Activated CD4-positive, alpha-beta T cell treated with anti-CD3 and anti-CD28 coated beads, Interleukin-2, amount 10 ng/mL, durations not matched to agents 7 days and 5 days (primary cell): ENCODE results near the gene CLEC2D. TPM values are rescaled to one million over a fixed set of nuclear protein-coding genes. Genes with fewer than 3 reads are reported as not detected.
A peak's percentile ranks its signal among the peaks of the same experiment; 100 is the strongest.

Experiments used
- CTCF ChIA-PET: fragments of 350-600 bp; sonication (Branson Sonifier 250); formaldehyde crosslinking; loops from one replicate; lab custom pipeline; 2021; ENCODE audit warnings: antibody characterized with exemption; lab: Charles Lee
- POLR2A ChIA-PET: fragments of 350-600 bp; sonication (Branson Sonifier 250); formaldehyde crosslinking; loops from one replicate; lab custom pipeline; 2021; ENCODE audit warnings: antibody characterized with exemption; lab: Charles Lee
- DNase-seq: peaks from one replicate; pipeline ENCODE4 v3.0.0-alpha.2; 2020
- H3K27ac Mint-ChIP-seq: one replicate; pipeline ENCODE4 v1.8.0; 2021; ENCODE audit warnings: mild to moderate bottlenecking, moderate library complexity, mixed read lengths
- H3K27me3 Mint-ChIP-seq: one replicate; pipeline ENCODE4 v1.8.0; 2021; ENCODE audit warnings: mixed read lengths
- H3K36me3 Mint-ChIP-seq: one replicate; pipeline ENCODE4 v1.8.0; 2021; ENCODE audit warnings: low read depth, mixed read lengths
- H3K4me1 Mint-ChIP-seq: one replicate; pipeline ENCODE4 v1.8.0; 2021; ENCODE audit warnings: mixed read lengths
- H3K4me3 Mint-ChIP-seq: one replicate; pipeline ENCODE4 v1.8.0; 2021; ENCODE audit warnings: mild to moderate bottlenecking, moderate library complexity, mixed read lengths
- H3K9me3 Mint-ChIP-seq: one replicate; pipeline ENCODE4 v1.8.0; 2021; ENCODE audit warnings: mixed read lengths
- total RNA-seq, 2 experiments: library from RNA; stranded (reverse); gene quantifications; one replicate each; pipeline ENCODE4 v1.2.3, GENCODE V29; 2021

The CLEC2D gene
- total RNA-seq, 2 experiments from 2014 or later = 296 to 299 TPM

DNA sequence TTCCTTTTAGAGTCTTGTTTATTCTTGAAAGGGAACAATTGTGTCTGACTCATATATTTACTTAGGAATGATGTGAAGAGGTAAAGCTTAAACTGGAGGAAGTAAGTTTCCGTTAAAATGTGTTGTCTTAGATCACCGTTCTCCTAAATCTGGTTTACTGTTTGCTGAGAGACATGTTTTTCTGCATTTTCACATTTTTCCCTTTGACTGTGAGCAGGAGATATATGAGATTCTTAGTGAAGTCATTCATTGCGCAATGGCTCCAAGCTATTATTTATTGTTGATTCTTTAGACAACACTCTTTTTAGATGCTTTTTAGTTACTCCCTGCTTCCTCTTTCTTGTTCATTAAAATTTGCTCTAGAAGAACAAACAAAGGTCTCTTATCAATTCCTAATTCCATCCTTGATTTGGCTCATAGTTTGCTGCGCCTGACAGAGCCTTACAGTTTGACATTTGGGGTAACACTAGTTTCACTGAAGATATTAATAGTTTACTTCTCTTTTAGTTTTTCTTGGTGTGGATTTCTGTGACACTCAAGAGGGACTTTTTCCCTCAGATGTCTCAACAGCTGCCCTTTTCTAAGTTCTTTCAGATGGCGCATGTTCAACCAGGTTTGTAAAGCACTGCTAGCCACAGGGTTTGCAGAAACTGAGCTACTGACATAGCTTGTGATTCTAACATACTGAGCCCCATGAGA lies 52.0 kb downstream of the CLEC2D start:
- Mint-ChIP-seq H3K27me3 (no peaks in the 10 kb centered on the region), H3K4me1 (peaks cover 21% of the 10 kb centered on the region)

DNA sequence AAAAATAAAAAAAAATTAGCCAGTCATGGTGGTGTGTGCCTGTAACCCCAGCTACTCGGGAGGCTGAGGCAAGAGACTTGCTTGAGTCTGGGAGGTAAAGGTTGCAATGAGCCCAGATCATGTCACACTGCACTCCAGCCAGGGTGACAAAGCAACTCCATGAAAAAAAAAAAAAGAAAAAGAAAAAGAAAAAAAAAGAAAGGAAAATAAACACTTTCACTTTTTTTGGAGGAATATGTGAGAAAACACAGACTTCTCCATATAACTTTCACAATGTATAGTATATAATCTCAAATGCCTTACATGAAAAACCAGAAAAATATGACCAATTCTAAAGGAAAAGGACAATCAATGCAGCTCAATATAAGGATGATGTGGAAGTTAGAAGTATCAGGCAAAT lies 54.5 kb downstream of the CLEC2D start:
- CTCF ChIA-PET = no interaction called here
- Mint-ChIP-seq H3K36me3 (peaks cover 9% of the 10 kb centered on the region), H3K9me3 (peaks cover 7% of the 10 kb centered on the region), H3K27me3 (no peaks in the 10 kb centered on the region), H3K27ac (no peak overlapping the region), H3K4me1 (peaks cover 18% of the 10 kb centered on the region), H3K4me3 (no peak overlapping the region)
- DNase-seq = no peak
- POLR2A ChIA-PET = no interaction called here

More for the DNA sequence above, 52.0 kb downstream of the CLEC2D start:
- H3K36me3 Mint-ChIP-seq = peaks cover 9% of the 10 kb centered on the region
- ChIA-PET CTCF (interaction anchor here (0.9 to 1.2 kb wide), 4 partner anchors 8 to 74 kb away, joined by 3 read pairs; no protein-coding TSS in a partner anchor), POLR2A (interaction anchor here (0.8 kb wide), 1 partner anchor 49 kb away, joined by 7 read pairs; no protein-coding TSS in a partner anchor)
- DNase-seq = no peak
- H3K4me3 Mint-ChIP-seq = no peak overlapping the region
- H3K27ac Mint-ChIP-seq = no peak overlapping the region
- peaks cover 7% of the 10 kb centered on the region for H3K9me3 Mint-ChIP-seq

DNA sequence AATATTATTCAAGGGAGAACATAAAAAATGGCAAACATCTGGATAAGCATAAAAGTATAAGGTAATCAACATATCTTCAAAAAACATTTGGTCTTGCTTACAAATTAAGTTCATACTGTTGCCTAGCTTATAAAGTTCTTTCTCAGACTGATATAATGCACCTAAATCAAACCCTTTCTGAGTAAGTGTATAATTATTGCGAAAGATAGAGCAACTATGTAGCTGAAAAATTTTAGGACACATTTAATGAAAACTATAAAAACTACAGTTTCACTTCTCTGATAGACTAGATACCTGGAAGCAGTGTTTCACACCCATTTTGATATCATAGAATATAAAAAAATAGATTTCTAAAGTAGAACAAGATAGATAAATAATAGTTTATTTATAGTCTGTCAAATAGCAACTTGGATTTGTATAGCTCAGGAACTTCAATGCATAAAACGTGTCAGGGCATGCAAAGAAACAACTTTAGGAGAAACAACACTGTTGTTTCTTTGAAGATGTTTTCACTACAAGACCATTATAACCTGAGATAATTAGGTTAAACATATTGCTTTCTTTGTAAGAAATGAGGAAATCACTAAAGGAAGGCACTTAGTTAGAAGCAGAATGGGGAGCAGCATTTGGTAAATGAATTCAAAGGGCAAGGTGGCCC lies 55.8 kb downstream of the CLEC2D start:
- ChIA-PET POLR2A (interaction anchor here (0.6 kb wide), 1 partner anchor 147 kb away, joined by 5 read pairs; no protein-coding TSS in a partner anchor), CTCF (interaction anchor here (1.6 to 1.7 kb wide), 2 partner anchors 18 kb away, joined by 5 read pairs; no protein-coding TSS in a partner anchor)
- peaks cover 7% of the 10 kb centered on the region for H3K9me3 Mint-ChIP-seq
- no peaks in the 10 kb centered on the region for H3K27me3 Mint-ChIP-seq
- peaks cover 9% of the 10 kb centered on the region for H3K36me3 Mint-ChIP-seq
- no peak for DNase-seq
- H3K4me3 Mint-ChIP-seq = no peak overlapping the region
- H3K27ac Mint-ChIP-seq = no peak overlapping the region
- H3K4me1 Mint-ChIP-seq = peaks cover 12% of the 10 kb centered on the region

DNA sequence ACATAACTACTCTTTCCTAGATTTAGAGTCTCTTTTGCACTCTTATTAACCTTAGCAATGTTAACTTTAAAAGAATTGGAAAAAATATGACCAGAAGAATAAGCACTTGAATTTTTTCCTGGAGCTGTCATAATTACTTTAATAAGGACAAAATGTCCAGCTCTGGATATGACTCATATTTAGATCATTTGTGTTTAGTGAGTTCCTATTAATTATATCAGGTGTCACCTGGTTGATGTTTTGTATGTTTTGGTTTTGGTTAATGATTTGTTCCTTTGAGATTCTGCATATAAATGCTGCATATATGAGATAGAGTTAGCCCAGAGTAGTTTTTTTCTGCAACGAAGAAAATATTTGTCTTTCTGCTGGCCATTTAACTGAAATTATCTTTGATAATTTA lies 58.3 kb downstream of the CLEC2D start:
- DNase-seq = no peak
- ChIA-PET CTCF (interaction anchor here (1.0 kb wide), 1 partner anchor 15 kb away, joined by 3 read pairs; no protein-coding TSS in a partner anchor), POLR2A (no interaction called here)
- Mint-ChIP-seq H3K36me3 (peaks cover 11% of the 10 kb centered on the region), H3K4me3 (no peak overlapping the region), H3K27ac (no peak overlapping the region), H3K27me3 (no peaks in the 10 kb centered on the region), H3K4me1 (peaks cover 21% of the 10 kb centered on the region), H3K9me3 (peaks cover 4% of the 10 kb centered on the region)

DNA sequence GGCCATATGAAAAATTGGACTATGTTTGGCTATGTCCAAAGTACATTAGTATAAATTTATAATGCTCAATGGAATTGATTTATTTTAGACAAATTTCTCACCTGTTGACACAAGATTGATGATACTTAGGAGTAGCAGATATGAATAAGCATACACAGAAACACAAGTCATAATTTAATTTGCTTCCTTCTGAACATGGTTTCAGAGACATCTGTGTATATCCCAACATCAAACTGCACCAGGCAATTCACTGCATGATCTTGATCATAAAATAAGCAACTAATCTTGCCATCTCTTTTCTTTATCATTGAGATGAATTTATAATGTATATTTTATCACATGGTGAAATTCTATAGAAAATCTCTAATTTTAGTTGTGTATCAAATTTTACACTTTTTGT lies 59.6 kb downstream of the CLEC2D start:
- no peak overlapping the region for H3K4me3 Mint-ChIP-seq
- H3K27me3 Mint-ChIP-seq = no peaks in the 10 kb centered on the region
- CTCF ChIA-PET = interaction anchor here (0.9 to 2.3 kb wide), 4 partner anchors 10 to 20 kb away, joined by 3 to 11 read pairs (median 6); no protein-coding TSS in a partner anchor
- peaks cover 24% of the 10 kb centered on the region for H3K4me1 Mint-ChIP-seq
- H3K27ac Mint-ChIP-seq = no peak overlapping the region
- H3K36me3 Mint-ChIP-seq = peaks cover 13% of the 10 kb centered on the region
- POLR2A ChIA-PET = no interaction called here
- H3K9me3 Mint-ChIP-seq = no peaks in the 10 kb centered on the region
- no peak for DNase-seq

DNA sequence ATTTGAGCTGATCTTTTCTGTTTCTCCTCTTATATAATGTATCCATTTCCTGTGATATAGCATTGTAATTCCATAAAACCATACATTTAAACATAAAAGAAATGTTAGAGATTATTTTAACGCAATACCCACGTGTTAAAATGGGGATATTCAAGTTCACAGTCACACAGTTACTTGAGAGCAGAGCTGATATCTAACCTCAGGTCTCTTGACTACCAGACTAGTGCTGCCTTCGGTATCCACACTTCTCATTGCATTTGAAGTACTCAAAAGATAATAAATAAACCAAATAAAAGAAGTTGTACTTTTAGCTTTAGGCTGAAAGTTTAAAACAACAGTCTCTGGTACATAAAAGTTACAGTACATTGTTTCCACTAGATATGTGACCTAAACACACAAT lies 60.5 kb downstream of the CLEC2D start:
- CTCF ChIA-PET = interaction anchor here (0.9 to 2.3 kb wide), 7 partner anchors 8 to 57 kb away, joined by 3 to 11 read pairs (median 3); no protein-coding TSS in a partner anchor
- peaks cover 24% of the 10 kb centered on the region for H3K4me1 Mint-ChIP-seq
- POLR2A ChIA-PET = no interaction called here

DNA sequence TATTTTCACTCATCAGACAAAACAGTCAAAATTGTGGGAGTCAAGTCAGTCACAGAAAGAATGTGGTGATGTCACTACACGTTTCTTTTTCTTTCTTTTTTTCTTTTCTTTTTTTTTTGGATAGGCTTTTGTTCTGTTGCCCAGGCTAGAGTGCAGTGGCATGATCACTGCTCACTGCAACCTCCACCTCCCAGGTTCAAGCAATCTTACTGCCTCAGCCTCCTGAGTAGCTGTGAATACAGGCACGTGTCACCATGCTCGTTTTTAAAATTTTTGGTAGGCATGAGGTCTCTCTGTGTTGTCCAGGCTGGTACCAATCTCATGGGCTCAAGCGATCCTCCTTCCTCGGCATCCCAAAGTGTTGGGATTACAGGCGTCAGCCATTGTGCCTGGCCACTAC lies 61.1 kb downstream of the CLEC2D start:
- no peak for DNase-seq
- Mint-ChIP-seq H3K27me3 (no peaks in the 10 kb centered on the region), H3K27ac (no peak overlapping the region), H3K4me3 (no peak overlapping the region), H3K9me3 (peaks cover under 1% of the 10 kb centered on the region), H3K36me3 (peaks cover 13% of the 10 kb centered on the region), H3K4me1 (peaks cover 24% of the 10 kb centered on the region)
- CTCF ChIA-PET = interaction anchor here (1.0 to 2.3 kb wide), 8 partner anchors 8 to 57 kb away, joined by 3 to 11 read pairs (median 4); no protein-coding TSS in a partner anchor
- POLR2A ChIA-PET = no interaction called here

More for the DNA sequence above, 60.5 kb downstream of the CLEC2D start:
- Mint-ChIP-seq H3K9me3 (no peaks in the 10 kb centered on the region), H3K4me3 (no peak overlapping the region), H3K36me3 (peaks cover 13% of the 10 kb centered on the region), H3K27me3 (no peaks in the 10 kb centered on the region), H3K27ac (no peak overlapping the region)
- DNase-seq = no peak

DNA sequence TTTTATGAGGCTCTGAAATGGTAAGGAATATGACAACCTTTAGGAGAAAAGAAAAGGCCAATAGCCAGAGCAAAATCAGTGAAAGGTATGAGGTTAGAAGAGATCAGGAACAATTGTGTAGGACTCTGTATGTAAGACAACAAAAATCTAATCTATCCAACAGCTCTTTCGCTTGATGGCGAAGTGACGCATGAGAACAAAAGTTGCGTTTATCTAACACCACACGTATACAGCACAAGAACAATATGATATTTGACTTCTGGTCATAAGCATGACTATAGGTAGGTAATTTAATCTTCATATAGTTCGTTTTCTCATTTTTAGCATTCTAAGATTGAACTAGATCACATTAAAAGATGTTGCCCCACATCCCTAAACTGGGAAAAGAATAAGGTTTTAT lies 61.9 kb downstream of the CLEC2D start:
- H3K36me3 Mint-ChIP-seq = peaks cover 13% of the 10 kb centered on the region
- H3K27ac Mint-ChIP-seq = peak overlapping the region; percentile 60
- POLR2A ChIA-PET = no interaction called here

DNA sequence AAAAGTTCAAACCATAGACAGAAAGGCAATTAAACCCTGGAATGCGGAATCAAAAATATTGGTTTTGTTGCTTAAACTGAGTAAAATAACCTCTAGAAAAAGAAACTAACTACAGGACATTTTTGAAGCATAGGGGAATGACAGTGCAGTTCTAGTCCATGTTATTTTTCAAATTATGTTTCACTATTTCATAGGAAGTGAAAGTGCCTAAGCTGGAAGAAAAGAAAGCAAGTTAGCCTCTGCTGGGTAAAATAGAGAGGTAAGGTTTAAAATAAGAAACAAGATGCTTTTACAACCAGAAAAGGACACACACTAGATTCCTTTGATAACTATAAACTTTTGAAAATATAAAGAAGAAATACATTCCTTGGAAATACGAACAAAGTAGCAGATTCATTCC lies 62.3 kb downstream of the CLEC2D start:
- Mint-ChIP-seq H3K36me3 (peaks cover 13% of the 10 kb centered on the region), H3K4me3 (peak overlapping the region; percentile 34), H3K9me3 (peaks cover 2% of the 10 kb centered on the region), H3K27me3 (no peaks in the 10 kb centered on the region), H3K4me1 (peaks cover 31% of the 10 kb centered on the region), H3K27ac (peak overlapping the region; percentile 60)
- ChIA-PET CTCF (interaction anchor here (1.4 to 1.5 kb wide), 2 partner anchors 10 to 11 kb away, joined by 3 to 9 read pairs; no protein-coding TSS in a partner anchor), POLR2A (no interaction called here)
- DNase-seq = no peak

More for the DNA sequence above, 61.9 kb downstream of the CLEC2D start:
- DNase-seq = no peak
- peak overlapping the region; percentile 34 for H3K4me3 Mint-ChIP-seq
- CTCF ChIA-PET = interaction anchor here (1.4 to 2.3 kb wide), 3 partner anchors 9 to 23 kb away, joined by 3 to 11 read pairs (median 9); no protein-coding TSS in a partner anchor
- no peaks in the 10 kb centered on the region for H3K27me3 Mint-ChIP-seq
- H3K9me3 Mint-ChIP-seq = peaks cover 2% of the 10 kb centered on the region
- H3K4me1 Mint-ChIP-seq = peaks cover 27% of the 10 kb centered on the region

DNA sequence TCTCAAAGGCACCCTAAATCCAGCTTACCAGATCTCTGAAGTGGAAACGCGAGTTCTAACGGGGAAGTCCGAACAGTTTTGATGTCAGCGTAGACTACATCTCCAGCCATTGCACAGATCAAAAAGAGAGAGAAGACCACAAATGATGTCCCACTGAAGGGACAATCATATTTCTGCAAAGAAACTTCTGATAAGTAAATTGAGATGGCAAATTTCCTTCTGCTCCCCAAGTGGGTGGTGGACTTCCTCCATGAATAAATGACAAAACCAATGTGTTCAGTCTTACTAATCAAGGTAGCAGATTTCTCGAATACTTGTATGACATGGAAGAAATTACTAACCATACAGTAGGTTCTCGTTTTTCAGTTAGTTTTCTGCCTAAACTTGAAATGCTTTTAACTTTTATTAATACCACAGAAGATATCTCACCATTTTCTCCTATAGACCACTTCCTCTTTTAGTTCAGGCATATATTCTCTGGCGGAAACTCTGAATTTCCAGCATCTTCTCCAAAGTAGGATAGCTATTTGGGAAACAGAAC lies 63.5 kb downstream of the CLEC2D start, which contains the start of gene CLECL1:
CLECL1 (minus strand) TSS at position 177 of the 541 bp plus-strand sequence.
- ChIA-PET POLR2A (no interaction called here), CTCF (interaction anchor here (1.0 to 1.4 kb wide), 3 partner anchors 9 to 19 kb away, joined by 3 read pairs; no protein-coding TSS in a partner anchor)
- no peak for DNase-seq
- no peaks in the 10 kb centered on the region for H3K27me3 Mint-ChIP-seq
- peaks cover 13% of the 10 kb centered on the region for H3K36me3 Mint-ChIP-seq
- H3K27ac Mint-ChIP-seq = peak within 1 kb of the TSS; percentile 60
- peaks cover 2% of the 10 kb centered on the region for H3K9me3 Mint-ChIP-seq
- peaks cover 42% of the 10 kb centered on the region for H3K4me1 Mint-ChIP-seq
- H3K4me3 Mint-ChIP-seq = peak within 1 kb of the TSS; percentile 40

DNA sequence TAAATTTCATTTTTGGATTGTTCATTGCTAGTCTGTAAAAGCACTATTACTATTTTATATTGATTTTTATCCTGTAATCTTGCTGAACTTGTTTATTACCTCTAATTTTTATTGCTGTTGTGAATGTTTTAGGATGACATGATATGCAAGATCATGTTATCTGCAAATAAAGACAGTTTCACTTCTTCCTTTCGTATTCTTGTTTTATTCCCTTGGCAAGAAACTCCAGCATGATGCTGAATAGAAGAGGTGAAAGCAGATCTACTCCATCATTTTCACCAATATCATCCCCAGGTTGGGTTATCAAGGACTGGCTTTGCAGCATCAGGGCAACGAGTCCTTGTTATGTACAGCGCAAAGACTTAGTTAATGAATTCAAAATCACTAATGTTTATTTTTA lies 66.1 kb downstream of the CLEC2D start:
- H3K27ac Mint-ChIP-seq = no peak overlapping the region
- peaks cover 28% of the 10 kb centered on the region for H3K36me3 Mint-ChIP-seq
- POLR2A ChIA-PET = no interaction called here
- peaks cover 60% of the 10 kb centered on the region for H3K4me1 Mint-ChIP-seq
- no peak for DNase-seq
- no peaks in the 10 kb centered on the region for H3K27me3 Mint-ChIP-seq
- H3K9me3 Mint-ChIP-seq = peaks cover 10% of the 10 kb centered on the region
- CTCF ChIA-PET = interaction anchor here (0.7 kb wide), 1 partner anchor 119 kb away, joined by 3 read pairs; no protein-coding TSS in a partner anchor
- no peak overlapping the region for H3K4me3 Mint-ChIP-seq
